Fibroblast of mammary gland (primary cell): Measurements from ENCODE around the gene CHD9NB.

Source experiments
- DNase-seq: peaks from one replicate; pipeline ENCODE4 v3.0.0-alpha.2; 2010; ENCODE audit warnings: low read depth
- H3K4me3 ChIP-seq: 2 replicates; pipeline ENCODE4 v1.5.1; 2011; ENCODE audit warnings: low read depth, mild to moderate bottlenecking, low read length, moderate library complexity; ENCODE audit not compliant: control insufficient read depth
- CTCF ChIP-seq: conservative IDR thresholded peaks from 2 replicates; pipeline ENCODE4 v1.5.1; 2011; ENCODE audit warnings: low read depth, low read length, inconsistent platforms; ENCODE audit not compliant: control insufficient read depth, insufficient read depth

Gene CHD9NB

GRCh38 chr16:53007095-53007494 is 45.6 kb downstream of the CHD9NB start:
- H3K4me3 ChIP-seq = no peak overlapping the region
- no peak for TF ChIP-seq CTCF
- no peak for DNase-seq

GRCh38 chr16:52997922-52998321 is 54.8 kb downstream of the CHD9NB start:
- DNase-seq = no peak
- TF ChIP-seq CTCF = no peak
- no peak overlapping the region for H3K4me3 ChIP-seq

GRCh38 chr16:52994942-52995341 is 57.8 kb downstream of the CHD9NB start:
- H3K4me3 ChIP-seq = no peak overlapping the region
- TF ChIP-seq CTCF = no peak
- DNase-seq = no peak

GRCh38 chr16:52993179-52993578 is 59.5 kb downstream of the CHD9NB start:
- no peak overlapping the region for H3K4me3 ChIP-seq
- DNase-seq = no peak
- no peak for TF ChIP-seq CTCF

- DNase-seq = no peak
- no peak for TF ChIP-seq CTCF
- no peak overlapping the region for H3K4me3 ChIP-seq
Observed at GRCh38 chr16:52991572-52991971, 61.1 kb downstream of the CHD9NB start.
